Left lung (tissue), 10 donors: Measurements from ENCODE around the gene SYCP2. TPM values are rescaled to one million over a fixed set of nuclear protein-coding genes. Genes with fewer than 3 reads are reported as not detected.

Experiments used
- ATAC-seq: fragments of 200-7000 bp; cut with Tn5 transposase; one replicate; pipeline ENCODE4 v1.9.1; 2020; ENCODE audit warnings: moderate library complexity
- DNase-seq, 4 donors: peaks; one replicate each; pipeline ENCODE4 v3.0.0-alpha.2; 2013 to 2020
- H3K27ac ChIP-seq, 2 donors: fragments of 200-600 bp; sonication (generic) in 1 of 2; one replicate each; pipeline versions ENCODE4 v1.5.0 to v1.8.0; 2020 to 2021
- H3K27me3 ChIP-seq, 2 donors: fragments of 200-600 bp; sonication (generic) in 1 of 2; one replicate each; pipeline versions ENCODE4 v1.5.0 to v1.8.0; 2020 to 2021
- H3K36me3 ChIP-seq, 2 donors: fragments of 200-600 bp; sonication (generic) in 1 of 2; one replicate each; pipeline versions ENCODE4 v1.5.0 to v1.8.0; 2020 to 2021
- H3K4me1 ChIP-seq, 2 donors: fragments of 200-600 bp; one replicate each; pipeline ENCODE4 v1.8.0; 2021
- H3K4me3 ChIP-seq, 2 donors: fragments of 200-600 bp; sonication (generic) in 1 of 2; one replicate each; pipeline versions ENCODE4 v1.5.0 to v1.8.0; 2020 to 2021; ENCODE audit warnings: mild to moderate bottlenecking in 1 of 2
- H3K9me3 ChIP-seq, 2 donors: fragments of 200-600 bp; sonication (generic) in 1 of 2; one replicate each; pipeline versions ENCODE4 v1.5.0 to v1.8.0; 2020 to 2021
- intact Hi-C, 2 donors: fragments of 100-400 bp; cut with DNase I; formaldehyde crosslinking; loops; one replicate each; pipeline versions ENCODE4 v1.11.2 to v1.14.2; 2022
- polyA plus RNA-seq, 6 donors: library from polyadenylated mRNA; unstranded; fragments of 120-200 nt; gene quantifications; one replicate each; pipeline ENCODE4 v1.2.1, GENCODE V29; 2013; ENCODE audit not compliant: insufficient read length in 6 of 6
- total RNA-seq, 2 donors: library from RNA; stranded (reverse); fragmentation: NEBNext Ultra II Directional; extraction: Animal tissue kit (Norgen Biotek cat#: 25700); gene quantifications; one replicate each; pipeline ENCODE4 v1.2.1, GENCODE V29; 2021
- TF ChIP-seq, protein P1 (sequence below), 2 donors: fragments of 200-600 bp; sonication (generic) in 1 of 2; IDR thresholded peaks; one replicate each; pipeline versions ENCODE4 v1.5.0 to v1.8.0; 2021; ENCODE audit warnings: antibody characterized with exemption in 2 of 2
- donor health status: DM: no; HTN: yes; CAD: no.
- donor health status: DM: no; HTN: no; CAD: no.

The SYCP2 gene
- total and polyA plus RNA-seq, 8 donors = 1.8 to 12.0 (median 9.1) TPM

DNA sequence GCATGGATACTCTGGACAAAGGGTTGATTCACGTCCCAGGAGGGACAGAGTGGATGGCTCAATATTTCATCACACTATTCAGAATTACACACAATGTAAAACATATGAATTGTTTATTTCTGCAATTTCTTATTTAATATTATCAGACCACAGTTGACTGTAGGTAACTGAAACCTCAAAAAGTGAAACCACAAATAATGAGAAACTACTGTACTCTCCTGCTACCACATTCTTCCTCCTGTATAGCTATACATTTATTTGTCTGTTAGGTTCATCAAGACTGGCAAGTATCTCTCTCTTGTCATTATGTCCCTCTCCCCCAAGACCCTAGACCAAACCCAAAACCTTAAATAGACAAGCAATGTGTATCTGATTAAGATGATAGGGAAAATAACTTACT, 60.0 kb downstream of the SYCP2 start:
- no peak for DNase-seq
- H3K27ac ChIP-seq = no peak overlapping the region
- no peak overlapping the region for H3K4me3 ChIP-seq
- no peak for ATAC-seq
- peaks cover 0 to 4% of the 10 kb centered on the region in 2 donors for H3K36me3 ChIP-seq
- H3K9me3 ChIP-seq = no peaks in the 10 kb centered on the region
- intact Hi-C loops = no loop called here
- no peaks in the 10 kb centered on the region for H3K27me3 ChIP-seq
- TF ChIP-seq, protein P1, sequence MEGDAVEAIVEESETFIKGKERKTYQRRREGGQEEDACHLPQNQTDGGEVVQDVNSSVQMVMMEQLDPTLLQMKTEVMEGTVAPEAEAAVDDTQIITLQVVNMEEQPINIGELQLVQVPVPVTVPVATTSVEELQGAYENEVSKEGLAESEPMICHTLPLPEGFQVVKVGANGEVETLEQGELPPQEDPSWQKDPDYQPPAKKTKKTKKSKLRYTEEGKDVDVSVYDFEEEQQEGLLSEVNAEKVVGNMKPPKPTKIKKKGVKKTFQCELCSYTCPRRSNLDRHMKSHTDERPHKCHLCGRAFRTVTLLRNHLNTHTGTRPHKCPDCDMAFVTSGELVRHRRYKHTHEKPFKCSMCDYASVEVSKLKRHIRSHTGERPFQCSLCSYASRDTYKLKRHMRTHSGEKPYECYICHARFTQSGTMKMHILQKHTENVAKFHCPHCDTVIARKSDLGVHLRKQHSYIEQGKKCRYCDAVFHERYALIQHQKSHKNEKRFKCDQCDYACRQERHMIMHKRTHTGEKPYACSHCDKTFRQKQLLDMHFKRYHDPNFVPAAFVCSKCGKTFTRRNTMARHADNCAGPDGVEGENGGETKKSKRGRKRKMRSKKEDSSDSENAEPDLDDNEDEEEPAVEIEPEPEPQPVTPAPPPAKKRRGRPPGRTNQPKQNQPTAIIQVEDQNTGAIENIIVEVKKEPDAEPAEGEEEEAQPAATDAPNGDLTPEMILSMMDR (IDR thresholded peaks at IDR 0.05) = no peak
- no peaks in the 10 kb centered on the region for H3K4me1 ChIP-seq

GRCh38 chr20:59871096-59871495, 62.3 kb downstream of the SYCP2 start:
- Histone ChIP-seq H3K27me3 (no peaks in the 10 kb centered on the region), H3K4me3 (no peak overlapping the region), H3K27ac (no peak overlapping the region), H3K9me3 (no peaks in the 10 kb centered on the region), H3K36me3 (peaks cover 0 to 4% of the 10 kb centered on the region in 2 donors), H3K4me1 (no peaks in the 10 kb centered on the region)
- DNase-seq (no peak), ATAC-seq (no peak)
- TF ChIP-seq, protein P1 (IDR thresholded peaks at IDR 0.05) = no peak
- intact Hi-C loops = no loop called here

DNA sequence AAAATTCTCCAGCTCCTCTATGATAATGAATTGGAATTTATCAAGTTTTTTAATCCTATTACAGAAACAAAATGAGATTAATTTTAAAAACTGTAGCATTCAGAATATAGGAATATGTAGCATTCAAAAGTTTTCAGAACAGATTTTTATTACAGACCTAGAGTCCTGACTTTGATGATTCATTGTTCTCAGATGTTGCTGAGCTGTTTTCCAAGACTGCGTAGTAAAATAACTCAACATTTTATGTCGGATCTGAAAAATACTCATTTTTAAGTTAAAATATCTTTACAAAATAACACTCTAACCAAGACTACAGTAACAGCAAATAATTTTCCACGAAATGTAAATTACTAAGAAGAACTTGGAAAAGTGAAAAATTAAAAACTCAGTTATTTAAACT, 67.1 kb downstream of the SYCP2 start:
- no peak for ATAC-seq
- Histone ChIP-seq H3K27me3 (no peaks in the 10 kb centered on the region), H3K9me3 (no peaks in the 10 kb centered on the region)

DNA sequence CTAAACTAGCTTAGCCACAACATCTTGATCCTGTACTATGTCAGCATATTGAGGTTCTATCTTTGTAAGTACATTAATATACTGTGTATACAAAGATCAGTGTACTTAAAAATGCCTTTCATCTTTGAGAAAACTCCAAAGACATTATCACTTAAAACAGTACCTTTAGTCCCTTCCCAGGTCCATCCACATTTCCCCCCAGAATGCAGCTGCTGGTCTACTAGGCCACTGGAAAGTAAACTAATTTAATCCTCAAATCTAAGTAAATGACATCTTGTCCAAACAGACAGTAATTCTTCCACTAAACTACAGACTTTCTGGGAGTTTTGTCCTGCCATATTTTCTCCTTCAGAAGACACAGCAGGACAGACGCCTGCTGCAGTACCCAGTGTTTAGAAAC, 68.7 kb downstream of the SYCP2 start:
- no peak overlapping the region for H3K27ac ChIP-seq
- intact Hi-C loops = no loop called here
- peak in 1 of 4 donors; percentile 7 for DNase-seq
- H3K4me1 ChIP-seq = no peaks in the 10 kb centered on the region
- H3K36me3 ChIP-seq = no peaks in the 10 kb centered on the region
- no peaks in the 10 kb centered on the region for H3K27me3 ChIP-seq
- ATAC-seq = no peak
- TF ChIP-seq, protein P1 (IDR thresholded peaks at IDR 0.05) = no peak
- no peaks in the 10 kb centered on the region for H3K9me3 ChIP-seq
- H3K4me3 ChIP-seq = no peak overlapping the region

More for the DNA sequence above, 67.1 kb downstream of the SYCP2 start:
- Histone ChIP-seq H3K36me3 (no peaks in the 10 kb centered on the region), H3K4me1 (no peaks in the 10 kb centered on the region), H3K4me3 (no peak overlapping the region), H3K27ac (no peak overlapping the region)
- intact Hi-C loops = no loop called here
- DNase-seq = no peak
- TF ChIP-seq, protein P1 (IDR thresholded peaks at IDR 0.05) = no peak

DNA sequence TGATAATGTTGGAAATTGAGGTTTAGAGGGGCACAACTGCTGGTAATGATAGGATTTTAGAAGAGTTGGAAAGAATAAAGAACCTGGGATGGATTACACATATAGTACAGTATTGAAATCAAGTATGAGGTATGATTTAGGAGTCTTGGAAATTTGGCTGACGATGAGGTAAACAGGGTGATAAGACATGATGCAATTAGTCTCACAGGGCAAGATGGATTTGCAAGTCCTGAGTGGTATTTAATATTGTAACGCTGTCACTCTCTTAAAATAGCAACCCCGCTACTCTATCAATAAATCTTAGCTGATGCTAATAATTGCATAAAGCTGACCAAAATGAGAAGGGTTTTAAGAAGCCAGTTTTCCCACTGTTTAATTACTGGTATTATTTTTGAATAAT, 70.4 kb downstream of the SYCP2 start:
- intact Hi-C loops = no loop called here
- DNase-seq = no peak
- Histone ChIP-seq H3K27me3 (no peaks in the 10 kb centered on the region), H3K36me3 (no peaks in the 10 kb centered on the region), H3K27ac (no peak overlapping the region), H3K4me3 (no peak overlapping the region), H3K4me1 (no peaks in the 10 kb centered on the region), H3K9me3 (no peaks in the 10 kb centered on the region)
- TF ChIP-seq, protein P1 (IDR thresholded peaks at IDR 0.05) = no peak
- ATAC-seq = no peak
